Measurements from ENCODE around the gene APLF. TPM values are rescaled to one million over a fixed set of nuclear protein-coding genes. Genes with fewer than 3 reads are reported as not detected.

APLF gene
- total and polyA plus RNA-seq, 2 donors (not counting 3 experiments of a cell fraction or from before 2014, with no cell fraction given), result 0.75 to 2.3 TPM

DNA sequence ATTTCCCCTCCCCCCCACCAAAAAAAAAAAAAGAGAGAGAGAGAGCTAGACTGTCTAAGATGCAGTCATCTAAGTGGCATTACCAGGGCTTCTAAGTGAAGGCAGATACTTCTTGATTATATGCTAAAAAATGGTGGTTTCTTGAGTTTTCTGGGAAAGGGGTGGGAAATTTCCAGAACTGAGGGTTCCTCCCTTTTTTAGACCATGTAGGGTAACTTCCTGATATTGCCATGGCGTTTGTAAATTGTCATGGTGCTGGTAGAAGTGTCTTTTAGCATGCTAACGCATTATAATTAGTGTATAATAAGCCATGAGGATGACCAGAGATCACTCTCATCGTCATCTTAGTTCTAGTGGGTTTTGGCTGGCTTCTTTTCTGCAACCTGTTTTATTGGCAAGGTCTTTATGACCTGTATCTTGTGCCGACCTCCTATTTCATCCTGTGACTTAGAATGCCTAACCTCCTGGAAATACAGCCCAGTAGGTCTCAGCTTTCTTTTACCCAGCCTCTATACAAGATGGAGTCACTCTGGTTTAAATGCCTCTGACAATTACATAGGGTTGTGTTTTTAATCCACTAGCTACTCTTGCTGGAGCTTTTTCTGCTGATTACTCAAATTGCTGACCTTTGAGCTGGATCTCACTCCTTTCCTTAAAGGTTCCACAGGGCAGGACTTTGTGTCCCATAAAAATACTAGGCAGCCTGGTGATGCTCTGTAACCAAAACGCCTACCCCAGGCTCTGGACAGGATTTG, 145.6 kb downstream of the APLF start:
- CTCF ChIA-PET, result no interaction called here
- dilution Hi-C loops (cut with MboI; ENCODE audit: extremely low pct_ligation_motif_present, low sequenced_read_pairs), result no loop called here
- TF ChIP-seq POLR2AphosphoS5 (IDR thresholded peaks at IDR 0.05; ENCODE audit: insufficient read depth, low read depth, low read length) (no peak), EZH2 (IDR thresholded peaks at IDR 0.05; ENCODE audit: borderline replicate concordance, low read depth, low read length, severe bottlenecking) (no peak), GATA2 (IDR thresholded peaks at IDR 0.05; ENCODE audit: insufficient read depth, insufficient read length, low read depth, low read length) (no peak), FOS (IDR thresholded peaks at IDR 0.05; ENCODE audit: borderline replicate concordance, insufficient read depth, low read length) (no peak), JUN (IDR thresholded peaks at IDR 0.05; ENCODE audit: borderline replicate concordance, insufficient read depth, insufficient read length, low read depth) (no peak), MYC (IDR thresholded peaks at IDR 0.05; ENCODE audit: low read depth, low read length) (no peak), POLR2A (IDR thresholded peaks at IDR 0.05; ENCODE audit: low read depth, low read length) (no peak)
- TF ChIP-seq, protein P1, sequence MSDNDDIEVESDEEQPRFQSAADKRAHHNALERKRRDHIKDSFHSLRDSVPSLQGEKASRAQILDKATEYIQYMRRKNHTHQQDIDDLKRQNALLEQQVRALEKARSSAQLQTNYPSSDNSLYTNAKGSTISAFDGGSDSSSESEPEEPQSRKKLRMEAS (IDR thresholded peaks at IDR 0.05; ENCODE audit: insufficient read depth, insufficient read length), result no peak
- TF ChIP-seq, protein P2, sequence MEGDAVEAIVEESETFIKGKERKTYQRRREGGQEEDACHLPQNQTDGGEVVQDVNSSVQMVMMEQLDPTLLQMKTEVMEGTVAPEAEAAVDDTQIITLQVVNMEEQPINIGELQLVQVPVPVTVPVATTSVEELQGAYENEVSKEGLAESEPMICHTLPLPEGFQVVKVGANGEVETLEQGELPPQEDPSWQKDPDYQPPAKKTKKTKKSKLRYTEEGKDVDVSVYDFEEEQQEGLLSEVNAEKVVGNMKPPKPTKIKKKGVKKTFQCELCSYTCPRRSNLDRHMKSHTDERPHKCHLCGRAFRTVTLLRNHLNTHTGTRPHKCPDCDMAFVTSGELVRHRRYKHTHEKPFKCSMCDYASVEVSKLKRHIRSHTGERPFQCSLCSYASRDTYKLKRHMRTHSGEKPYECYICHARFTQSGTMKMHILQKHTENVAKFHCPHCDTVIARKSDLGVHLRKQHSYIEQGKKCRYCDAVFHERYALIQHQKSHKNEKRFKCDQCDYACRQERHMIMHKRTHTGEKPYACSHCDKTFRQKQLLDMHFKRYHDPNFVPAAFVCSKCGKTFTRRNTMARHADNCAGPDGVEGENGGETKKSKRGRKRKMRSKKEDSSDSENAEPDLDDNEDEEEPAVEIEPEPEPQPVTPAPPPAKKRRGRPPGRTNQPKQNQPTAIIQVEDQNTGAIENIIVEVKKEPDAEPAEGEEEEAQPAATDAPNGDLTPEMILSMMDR (IDR thresholded peaks at IDR 0.05; ENCODE audit: extremely low read depth in 1 of 2, insufficient read depth in 1 of 2, low read depth in 1 of 2, low read length in 2 of 2), result no peak

More for the DNA sequence above, 145.6 kb downstream of the APLF start:
- DNase-seq (ENCODE audit: low read depth, low spot score) (no peak), FAIRE-seq (no peak)
- Histone ChIP-seq H3K27ac (ENCODE audit: insufficient read depth, low read depth, low read length) (no peak overlapping the region), H3K4me3 (replicated peaks in 1 of 3; ENCODE audit: insufficient read depth in 1 of 3, low read depth in 1 of 3, low read length in 3 of 3) (no peak overlapping the region), H4K20me1 (replicated peaks; ENCODE audit: control insufficient read depth, extremely low read depth, insufficient read depth, low read length) (no peaks in the 10 kb centered on the region), H3K4me1 (ENCODE audit: control insufficient read depth, extremely low read depth, insufficient read depth, low read length) (no peaks in the 10 kb centered on the region), H3K4me2 (ENCODE audit: insufficient read depth, low read length) (no peak overlapping the region), H3K79me2 (ENCODE audit: control insufficient read depth, insufficient read depth, low read length) (no peaks in the 10 kb centered on the region), H2AFZ (ENCODE audit: low read depth, low read length) (no peak overlapping the region), H3K36me3 (ENCODE audit: control insufficient read depth in 2 of 2, extremely low read depth in 1 of 2, insufficient read depth in 2 of 2, low read length in 2 of 2) (no peaks in the 10 kb centered on the region), H3K9me1 (replicated peaks; ENCODE audit: control insufficient read depth, extremely low read depth, insufficient read depth, low read length) (no peaks in the 10 kb centered on the region), H3K9ac (replicated peaks; ENCODE audit: extremely low read depth, insufficient read depth, low read length) (no peak overlapping the region), H3K27me3 (ENCODE audit: control insufficient read depth in 2 of 2, insufficient read depth in 2 of 2, low read length in 2 of 2) (peaks cover 0 to 6% of the 10 kb centered on the region in 2 experiments), H3K9me3 (replicated peaks; ENCODE audit: control insufficient read depth, insufficient read depth, low read length) (no peaks in the 10 kb centered on the region)
- no TSS peak for BruUV-seq (replicated peaks)
- POLR2A ChIA-PET, result no interaction called here
- intact Hi-C loops (cut with micrococcal nuclease), result no loop called here
